HepG2 (cell line): ENCODE results near the gene PLCG2. TPM values are rescaled to one million over a fixed set of nuclear protein-coding genes. Genes with fewer than 3 reads are reported as not detected.
A peak's percentile ranks its signal among the peaks of the same experiment; 100 is the strongest.

Experiments used
- ATAC-seq: fragments of 200-7000 bp; cut with Tn5 transposase; 3 replicates; pipeline ENCODE4 v1.9.1; 2020; ENCODE audit warnings: mild to moderate bottlenecking, moderate library complexity
- BruUV-seq: library from RNA; stranded (reverse); fragments of 400-500 nt; replicated peaks from 2 replicates; lab custom pipeline; 2021; lab: Mats Ljungman, UMichigan
- CTCF ChIA-PET: fragments of 300-600 bp; formaldehyde crosslinking; extraction: SDS; loops from one replicate; lab custom pipeline; 2021; ENCODE audit warnings: low total read pairs, inconsistent platforms, low intra/inter-chr PET ratio; lab: Yijun Ruan, JAX
- POLR2A ChIA-PET: fragments of 350-600 bp; sonication (Branson Sonifier 250); formaldehyde crosslinking; loops from one replicate; lab custom pipeline; 2020; ENCODE audit warnings: antibody characterized with exemption, inconsistent platforms; lab: Yijun Ruan, JAX
- DNase-seq: peaks from one replicate; pipeline ENCODE4 v3.0.0-alpha.2; 2015; ENCODE audit warnings: low spot score
- FAIRE-seq: peaks from 3 replicates; lab custom pipeline; 2011; peaks lifted over from hg19 to GRCh38; lab: Jason Lieb, UNC
- H2AFZ ChIP-seq: one replicate; pipeline ENCODE4 v1.6.1; 2011; ENCODE audit warnings: low read length, inconsistent platforms
- H3K27ac ChIP-seq: fragments of 300-600 bp; 3 replicates; pipeline ENCODE4 v1.8.0; 2011; ENCODE audit warnings: mixed run types, mild to moderate bottlenecking, mixed read lengths, low read length, inconsistent platforms; ENCODE audit not compliant: insufficient read depth; ENCODE audit errors: extremely low read length
- H3K27me3 ChIP-seq, 2 experiments: fragments of 200-600 bp in 1 of 2; 2 replicates in 1 of 2; 3 replicates in 1 of 2; pipeline versions ENCODE4 v1.6.0 to v1.8.0; 2011; ENCODE audit warnings: low read length in 2 of 2, mild to moderate bottlenecking in 2 of 2, moderate library complexity in 2 of 2, inconsistent platforms in 1 of 2; ENCODE audit not compliant: insufficient read depth in 2 of 2, control insufficient read depth in 1 of 2
- H3K36me3 ChIP-seq, 2 experiments: fragments of 200-600 bp in 1 of 2; replicated peaks in 1 of 2; 2 replicates in 1 of 2; 3 replicates in 1 of 2; pipeline versions ENCODE4 v1.5.1 to v1.8.0; 2011; ENCODE audit warnings: low read length in 2 of 2, inconsistent platforms in 1 of 2; ENCODE audit not compliant: insufficient read depth in 2 of 2, control insufficient read depth in 1 of 2
- H3K4me1 ChIP-seq: 2 replicates; pipeline ENCODE4 v1.5.1; 2012; ENCODE audit warnings: low read length, inconsistent platforms; ENCODE audit not compliant: insufficient read depth
- H3K4me2 ChIP-seq: 2 replicates; pipeline ENCODE4 v1.6.0; 2011; ENCODE audit warnings: low read depth, low read length, inconsistent platforms
- H3K4me3 ChIP-seq, 3 experiments: fragments of 200-600 bp in 1 of 3; sonication (generic), shearing (Covaris generic) in 1 of 3; replicated peaks in 1 of 3; 2 replicates each; pipeline ENCODE4 v1.5.1; 2011 to 2016; ENCODE audit warnings: low read length in 3 of 3, inconsistent platforms in 2 of 3, low read depth in 2 of 3, mild to moderate bottlenecking in 2 of 3, control low read depth in 1 of 3, mixed read lengths in 1 of 3; ENCODE audit not compliant: insufficient read depth in 1 of 3
- H3K79me2 ChIP-seq: one replicate; pipeline ENCODE4 v1.6.1; 2011; ENCODE audit warnings: low read length, inconsistent platforms; ENCODE audit not compliant: insufficient read depth
- H3K9ac ChIP-seq: 2 replicates; pipeline ENCODE4 v1.6.0; 2011; ENCODE audit warnings: mild to moderate bottlenecking, low read depth, low read length, inconsistent platforms; ENCODE audit not compliant: insufficient read depth
- H3K9me3 ChIP-seq: 2 replicates; pipeline ENCODE4 v1.5.1; 2012; ENCODE audit warnings: mild to moderate bottlenecking, low read length
- H4K20me1 ChIP-seq: 2 replicates; pipeline ENCODE4 v1.6.0; 2011; ENCODE audit warnings: inconsistent platforms, mild to moderate bottlenecking, low read length, moderate library complexity; ENCODE audit not compliant: insufficient read depth
- AGO2 ChIP-seq: fragments of 200-400 bp; formaldehyde crosslinking; optimal IDR thresholded peaks from 2 replicates; pipeline ENCODE3; 2017; ENCODE audit warnings: mild to moderate bottlenecking, low read depth, low read length, moderate library complexity
- AKAP8 ChIP-seq: sonication (generic); formaldehyde crosslinking; IDR thresholded peaks from 2 replicates; pipeline ENCODE4 v1.5.1; 2020; ENCODE audit warnings: mild to moderate bottlenecking, missing genetic modification reagents
- FOXK1 ChIP-seq: sonication (generic); formaldehyde crosslinking; IDR thresholded peaks from 2 replicates; pipeline ENCODE4 v1.4.0; 2020; ENCODE audit warnings: low read depth, missing genetic modification reagents, borderline replicate concordance
- IKZF1 ChIP-seq: fragments of 450-650 bp; IDR thresholded peaks from 2 replicates; pipeline ENCODE4 v1.7.1; 2016
- MTERF4 ChIP-seq: sonication (generic); formaldehyde crosslinking; IDR thresholded peaks from 2 replicates; pipeline ENCODE4 v1.8.0; 2023; ENCODE audit warnings: mild to moderate bottlenecking, missing genetic modification reagents
- MYC ChIP-seq: sonication (generic); formaldehyde crosslinking; IDR thresholded peaks from 2 replicates; pipeline ENCODE4 v1.9.0; 2021; ENCODE audit warnings: missing genetic modification reagents, borderline replicate concordance
- NR3C1 ChIP-seq: sonication (generic); formaldehyde crosslinking; IDR thresholded peaks from 2 replicates; pipeline ENCODE4 v1.4.0; 2020; ENCODE audit warnings: missing genetic modification reagents
- REPIN1 ChIP-seq: sonication (generic); formaldehyde crosslinking; IDR thresholded peaks from 2 replicates; pipeline ENCODE4 v1.8.0; 2022; ENCODE audit warnings: missing genetic modification reagents, low read depth, mild to moderate bottlenecking, borderline replicate concordance
- ZFP36 ChIP-seq: fragments of 150-350 bp; IDR thresholded peaks from 2 replicates; pipeline ENCODE4 v1.6.1; 2018; ENCODE audit warnings: borderline replicate concordance, low read length, low read depth; ENCODE audit not compliant: partially characterized antibody
- ZNF124 ChIP-seq: sonication (generic); formaldehyde crosslinking; IDR thresholded peaks from 2 replicates; pipeline ENCODE4 v1.4.0; 2020; ENCODE audit warnings: missing genetic modification reagents
- ZNF17 ChIP-seq: sonication (generic); formaldehyde crosslinking; IDR thresholded peaks from 2 replicates; pipeline ENCODE4 v1.5.0; 2020; ENCODE audit warnings: mild to moderate bottlenecking, missing genetic modification reagents
- ZNF281 ChIP-seq: sonication (generic); formaldehyde crosslinking; IDR thresholded peaks from 2 replicates; pipeline ENCODE4 v1.4.0; 2020; ENCODE audit warnings: missing genetic modification reagents, borderline replicate concordance
- ZNF589 ChIP-seq: sonication (generic); formaldehyde crosslinking; conservative IDR thresholded peaks from 2 replicates; pipeline ENCODE4 v1.8.0; 2022; ENCODE audit warnings: mild to moderate bottlenecking, moderate library complexity, missing genetic modification reagents
- ZNF788 ChIP-seq: sonication (generic); formaldehyde crosslinking; IDR thresholded peaks from 2 replicates; pipeline ENCODE4 v1.5.0; 2020; ENCODE audit warnings: mild to moderate bottlenecking, missing genetic modification reagents, borderline replicate concordance
- ZNF841 ChIP-seq: sonication (generic); formaldehyde crosslinking; IDR thresholded peaks from 2 replicates; pipeline ENCODE4 v1.8.1; 2023; ENCODE audit warnings: missing genetic modification reagents, borderline replicate concordance
- WGBS: methylation state at CpG from one replicate; pipeline ENCODE4 v1.1.6; 2017; ENCODE audit warnings: low lambda C conversion rate; 5-methylcytosine and 5-hydroxymethylcytosine counted together
- in situ Hi-C: cut with HindIII; loops from 2 replicates; pipeline ENCODE4 v1.10.0; 2017; ENCODE audit warnings: low pct_unique_long_range_greater_than_20kb; ENCODE audit not compliant: extremely low pct_ligation_motif_present
- intact Hi-C: fragments of 100-400 bp; cut with micrococcal nuclease; formaldehyde crosslinking; loops from one replicate; pipeline ENCODE4 v1.10.0; 2022; ENCODE audit not compliant: unreplicated experiment
- polyA plus RNA-seq, 8 experiments: library from polyadenylated mRNA; depleted of rRNA in 3 of 8; stranded (reverse) in 7 of 8; unstranded in 1 of 8; fragments of >200 nt; fragmentation: Illumina TruSeq in 4 of 8; extraction: Trizol in 4 of 8; gene quantifications; 2 replicates each; pipeline versions ENCODE4 v1.2.1 to v1.2.3, GENCODE V29; 2011 to 2016; ENCODE audit warnings: low read depth in 4 of 8, missing spikeins in 1 of 8, mixed read lengths in 1 of 8; ENCODE audit not compliant: insufficient read depth in 1 of 8
- total RNA-seq, 5 experiments: library from RNA; depleted of rRNA; stranded (reverse); fragments of >200 nt; fragmentation: Illumina TruSeq; extraction: Trizol; gene quantifications; 2 replicates each; pipeline ENCODE4 v1.2.3, GENCODE V29; 2016; ENCODE audit warnings: low read depth in 1 of 5

The PLCG2 gene
- total and polyA plus RNA-seq, 2 of the 13 experiments (the other 11 are each of a cell fraction or from before 2014, with no cell fraction given): 0.13 to 0.18 TPM

- 0 out of 3 replicates have a peak, but pooled peaks have one; percentile 10 for ATAC-seq
- no peak overlapping the region for H2AFZ ChIP-seq
- H3K36me3 ChIP-seq: no peaks in the 10 kb centered on the region
- no peaks in the 10 kb centered on the region for H3K79me2 ChIP-seq
- DNase-seq: no peak
- H3K9ac ChIP-seq: no peak overlapping the region
- H3K4me3 ChIP-seq: no peak overlapping the region
- no peak for TF ChIP-seq ZNF281 (CRISPR knock-in tag)
- TF ChIP-seq FOXK1 (CRISPR knock-in tag): no peak
- TF ChIP-seq ZNF841 (CRISPR knock-in tag): no peak
- TF ChIP-seq MYC: no peak
- TF ChIP-seq ZNF17 (CRISPR knock-in tag): no peak
- TF ChIP-seq MTERF4 (CRISPR knock-in tag): no peak
- no peak for TF ChIP-seq ZNF788
- no peak for TF ChIP-seq NR3C1 (CRISPR knock-in tag)
- no peak for TF ChIP-seq ZNF589 (CRISPR knock-in tag)
- no peak for TF ChIP-seq IKZF1
- TF ChIP-seq ZFP36: no peak
- TF ChIP-seq AKAP8: no peak
- no peak for TF ChIP-seq ZNF124 (CRISPR knock-in tag)
- no peak for TF ChIP-seq REPIN1 (CRISPR knock-in tag)
- TF ChIP-seq AGO2: no peak
- H3K27ac ChIP-seq: no peak overlapping the region
- H3K27me3 ChIP-seq: peaks cover 0 to 6% of the 10 kb centered on the region in 2 experiments; a peak in 3 of 5 replicates
- no peak for FAIRE-seq
- H3K4me2 ChIP-seq: no peak overlapping the region
- BruUV-seq: no TSS peak
- ChIA-PET POLR2A (no interaction called here), CTCF (no interaction called here)
- no peaks in the 10 kb centered on the region for H4K20me1 ChIP-seq
- WGBS: 35% methylated on average over 7 of the region's 7 CpGs
- no peaks in the 10 kb centered on the region for H3K9me3 ChIP-seq
- H3K4me1 ChIP-seq: peaks cover 23% of the 10 kb centered on the region
- in situ Hi-C loops (loop anchor here (25.0 kb wide), 1 partner anchor 711 kb away; the partner anchor contains the start of gene ATMIN), intact Hi-C loops (no loop called here)
Measured at GRCh38 chr16:81748476-81749198, 30.5 kb upstream of the PLCG2 start.
